GM19099 (cell line): ENCODE measurements around the gene SLC6A19.

Experiments used
- POLR2A ChIP-seq: IDR thresholded peaks from 3 replicates; pipeline ENCODE4 v1.6.1; 2011; ENCODE audit warnings: low read depth; ENCODE audit not compliant: insufficient read length; ENCODE audit errors: extremely low read depth

SLC6A19 gene

GRCh38 chr5:1182633-1183423 is 18.6 kb upstream of the SLC6A19 start:
- no peak for TF ChIP-seq POLR2A

GRCh38 chr5:1183424-1184162 is 17.8 kb upstream of the SLC6A19 start:
- TF ChIP-seq POLR2A: no peak

GRCh38 chr5:1184163-1184470 is 17.3 kb upstream of the SLC6A19 start:
- TF ChIP-seq POLR2A: no peak

GRCh38 chr5:1184481-1184880 is 16.9 kb upstream of the SLC6A19 start:
- TF ChIP-seq POLR2A: no peak

GRCh38 chr5:1185038-1185627 is 16.3 kb upstream of the SLC6A19 start:
- TF ChIP-seq POLR2A: no peak

- no peak for TF ChIP-seq POLR2A
These were observed 15.6 kb upstream of the SLC6A19 start for GRCh38 chr5:1185629-1186350.

GRCh38 chr5:1186351-1187233 is 14.8 kb upstream of the SLC6A19 start:
- no peak for TF ChIP-seq POLR2A

- TF ChIP-seq POLR2A: no peak
These were observed 14.0 kb upstream of the SLC6A19 start for GRCh38 chr5:1187234-1187949.

- no peak for TF ChIP-seq POLR2A
These were observed 13.5 kb upstream of the SLC6A19 start for GRCh38 chr5:1187950-1188334.

- TF ChIP-seq POLR2A: no peak
These were observed 12.9 kb upstream of the SLC6A19 start for GRCh38 chr5:1188464-1188863.

GRCh38 chr5:1189269-1189668 is 12.1 kb upstream of the SLC6A19 start:
- no peak for TF ChIP-seq POLR2A

- no peak for TF ChIP-seq POLR2A
These were observed 11.1 kb upstream of the SLC6A19 start for GRCh38 chr5:1190278-1190677.

- no peak for TF ChIP-seq POLR2A
These were observed 10.6 kb upstream of the SLC6A19 start for GRCh38 chr5:1190837-1191239.

GRCh38 chr5:1192971-1193590 is 8.3 kb upstream of the SLC6A19 start:
- no peak for TF ChIP-seq POLR2A

- no peak for TF ChIP-seq POLR2A
These were observed 7.8 kb upstream of the SLC6A19 start for GRCh38 chr5:1193591-1193985.
